HEK293 (cell line): ENCODE results near the gene ONECUT1.

Experiments used
- CTCF ChIA-PET: fragments of 350-600 bp; formaldehyde crosslinking; extraction: SDS; loops from one replicate; lab custom pipeline; 2021; ENCODE audit warnings: antibody characterized with exemption; lab: Yijun Ruan, JAX
- POLR2A ChIA-PET: fragments of 300-600 bp; formaldehyde crosslinking; extraction: SDS; loops from one replicate; lab custom pipeline; 2020; ENCODE audit warnings: antibody characterized with exemption, inconsistent platforms; lab: Yijun Ruan, JAX
- H3K27ac ChIP-seq: fragments of 200-500 bp; sonication (Bioruptor generic); 2 replicates; pipeline ENCODE4 v1.5.1; 2014; ENCODE audit warnings: low read depth, low read length, control low read depth, inconsistent platforms; ENCODE audit errors: extremely low read depth
- H3K36me3 ChIP-seq, 2 experiments: fragments of 200-500 bp in 1 of 2; sonication (Bioruptor generic) in 1 of 2; 1 replicate in 1 of 2; 2 replicates in 1 of 2; pipeline ENCODE4 v1.5.1; 2014 to 2017; ENCODE audit warnings: inconsistent platforms in 2 of 2, low read length in 2 of 2; ENCODE audit not compliant: control insufficient read depth in 2 of 2, insufficient read depth in 1 of 2
- H3K4me1 ChIP-seq: fragments of 200-500 bp; sonication (Bioruptor generic); 2 replicates; pipeline ENCODE4 v1.5.1; 2014; ENCODE audit warnings: mild to moderate bottlenecking, low read length, inconsistent platforms; ENCODE audit not compliant: control insufficient read depth, insufficient read depth
- H3K4me3 ChIP-seq: 2 replicates; pipeline ENCODE4 v1.5.1; 2011; ENCODE audit warnings: low read depth, mild to moderate bottlenecking, control low read depth, low read length, moderate library complexity
- H3K9me3 ChIP-seq: fragments of 200-500 bp; sonication (Bioruptor generic); 2 replicates; pipeline ENCODE4 v1.5.1; 2014; ENCODE audit warnings: low read depth, low read length, inconsistent platforms; ENCODE audit not compliant: control insufficient read depth, insufficient read depth
- BCL11A ChIP-seq: fragments of 450-650 bp; formaldehyde crosslinking; IDR thresholded peaks from 2 replicates; pipeline ENCODE4 v1.5.1; 2016; ENCODE audit warnings: low read depth, missing biosample characterization, missing genetic modification characterization
- IKZF3 ChIP-seq: fragments of 450-650 bp; IDR thresholded peaks from 2 replicates; pipeline ENCODE4 v1.5.0; 2018; ENCODE audit warnings: missing biosample characterization, mild to moderate bottlenecking, missing genetic modification characterization, moderate library complexity
- YY2 ChIP-seq: fragments of 450-650 bp; formaldehyde crosslinking; IDR thresholded peaks from 2 replicates; pipeline ENCODE4 v1.5.1; 2016; ENCODE audit warnings: missing biosample characterization, missing genetic modification characterization
- ZFHX2 ChIP-seq: fragments of 450-650 bp; formaldehyde crosslinking; conservative IDR thresholded peaks from 2 replicates; pipeline ENCODE4 v1.5.1; 2016; ENCODE audit warnings: missing biosample characterization, missing genetic modification characterization
- ZFP41 ChIP-seq: fragments of 450-650 bp; formaldehyde crosslinking; IDR thresholded peaks from 2 replicates; pipeline ENCODE4 v1.5.1; 2016; ENCODE audit warnings: missing biosample characterization, missing genetic modification characterization, borderline replicate concordance
- ZNF112 ChIP-seq: fragments of 450-650 bp; formaldehyde crosslinking; IDR thresholded peaks from 2 replicates; pipeline ENCODE4 v1.5.0; 2017; ENCODE audit warnings: missing biosample characterization, missing genetic modification characterization
- ZNF169 ChIP-seq: fragments of 450-650 bp; formaldehyde crosslinking; IDR thresholded peaks from 2 replicates; pipeline ENCODE4 v1.5.1; 2016; ENCODE audit warnings: missing biosample characterization, missing genetic modification characterization
- ZNF23 ChIP-seq: fragments of 450-650 bp; formaldehyde crosslinking; IDR thresholded peaks from 2 replicates; pipeline ENCODE4 v1.5.1; 2016; ENCODE audit warnings: missing biosample characterization, missing genetic modification characterization, borderline replicate concordance
- ZNF24 ChIP-seq: fragments of 450-650 bp; formaldehyde crosslinking; IDR thresholded peaks from 2 replicates; pipeline ENCODE4 v1.5.1; 2016; ENCODE audit warnings: missing biosample characterization, missing genetic modification characterization
- ZNF274 ChIP-seq, 2 experiments: fragments of 200-500 bp in 1 of 2; fragments of 450-650 bp in 1 of 2; sonication (Bioruptor generic) in 1 of 2; formaldehyde crosslinking in 1 of 2; IDR thresholded peaks; 2 replicates each; pipeline versions ENCODE4 v1.5.1 to v1.6.1; 2014 to 2016; ENCODE audit warnings: borderline replicate concordance in 1 of 2, inconsistent platforms in 1 of 2, low read length in 1 of 2, missing biosample characterization in 1 of 2, missing genetic modification characterization in 1 of 2
- ZNF311 ChIP-seq: fragments of 450-650 bp; formaldehyde crosslinking; IDR thresholded peaks from 2 replicates; pipeline ENCODE4 v1.5.1; 2017; ENCODE audit warnings: missing biosample characterization, missing genetic modification characterization, borderline replicate concordance
- ZNF335 ChIP-seq: fragments of 450-650 bp; formaldehyde crosslinking; conservative IDR thresholded peaks from 2 replicates; pipeline ENCODE4 v1.5.1; 2016; ENCODE audit warnings: missing biosample characterization, missing genetic modification characterization
- ZNF341 ChIP-seq: fragments of 450-650 bp; formaldehyde crosslinking; IDR thresholded peaks from 2 replicates; pipeline ENCODE4; 2016; ENCODE audit warnings: low read depth, missing biosample characterization, missing genetic modification characterization
- ZNF530 ChIP-seq: fragments of 450-650 bp; formaldehyde crosslinking; IDR thresholded peaks from 2 replicates; pipeline ENCODE4 v1.5.1; 2016; ENCODE audit warnings: low read depth, missing biosample characterization, missing genetic modification characterization
- ZNF600 ChIP-seq: fragments of 450-650 bp; formaldehyde crosslinking; IDR thresholded peaks from 2 replicates; pipeline ENCODE4 v1.5.1; 2016; ENCODE audit warnings: missing biosample characterization, missing genetic modification characterization
- ZNF747 ChIP-seq: fragments of 450-650 bp; formaldehyde crosslinking; IDR thresholded peaks from 2 replicates; pipeline ENCODE4 v1.5.1; 2016; ENCODE audit warnings: missing biosample characterization, missing genetic modification characterization
- TF ChIP-seq, protein P1 (sequence below): fragments of 450-650 bp; formaldehyde crosslinking; IDR thresholded peaks from 2 replicates; pipeline ENCODE4 v1.5.1; 2016; ENCODE audit warnings: missing biosample characterization, missing genetic modification characterization
- TF ChIP-seq, protein P2 (sequence below): fragments of 450-650 bp; formaldehyde crosslinking; IDR thresholded peaks from 2 replicates; pipeline ENCODE4 v1.5.1; 2016; ENCODE audit warnings: missing biosample characterization, missing genetic modification characterization, low read depth
- TF ChIP-seq, protein P3 (sequence below): fragments of 450-650 bp; formaldehyde crosslinking; IDR thresholded peaks from 2 replicates; pipeline ENCODE4 v1.5.1; 2017; ENCODE audit warnings: missing biosample characterization, missing genetic modification characterization
- TF ChIP-seq, protein P4 (sequence below): fragments of 450-650 bp; formaldehyde crosslinking; IDR thresholded peaks from 2 replicates; pipeline ENCODE4 v1.5.1; 2016; ENCODE audit warnings: missing biosample characterization, missing genetic modification characterization

ONECUT1 gene

DNA sequence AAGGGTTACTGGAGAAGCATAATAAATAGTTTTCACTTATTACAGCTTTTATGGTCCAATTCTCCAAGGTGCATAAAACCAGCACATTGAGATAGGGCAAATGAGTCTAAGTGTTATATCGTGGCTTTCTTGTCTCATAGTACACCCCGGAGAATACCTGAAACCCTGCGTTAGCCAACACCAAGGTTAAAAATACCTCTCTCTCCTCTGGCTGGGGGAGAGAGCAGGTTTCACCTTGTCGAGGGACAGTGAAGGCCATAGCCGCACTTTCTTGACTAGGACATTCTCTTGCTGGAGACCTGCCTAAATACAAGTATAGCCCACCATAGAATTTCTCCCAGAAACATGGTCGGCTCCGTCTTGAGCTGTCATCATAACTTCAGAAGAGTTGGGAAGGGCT, 59.5 kb downstream of the ONECUT1 start:
- Histone ChIP-seq H3K4me1 (0 out of 2 replicates have a peak, but pooled peaks cover 2% of the 10 kb centered on the region), H3K9me3 (no peaks in the 10 kb centered on the region), H3K27ac (no peak overlapping the region), H3K4me3 (no peak overlapping the region), H3K36me3 (no peaks in the 10 kb centered on the region)
- TF ChIP-seq ZNF747 (tag by site-specific recombination) (no peak), ZNF169 (tag by site-specific recombination) (no peak), ZFP41 (no peak), ZNF112 (tag by site-specific recombination) (no peak), ZNF274 (IDR thresholded peaks at IDR 0.05; ENCODE audit: low read length) (no peak), ZNF274 (tag by site-specific recombination; IDR thresholded peaks at IDR 0.05; ENCODE audit: borderline replicate concordance) (no peak), ZNF24 (tag by site-specific recombination) (no peak), ZNF530 (no peak), BCL11A (tag by site-specific recombination) (no peak), ZNF311 (tag by site-specific recombination) (no peak), ZFHX2 (tag by site-specific recombination) (no peak), ZNF341 (tag by site-specific recombination) (no peak), ZNF335 (tag by site-specific recombination) (no peak), ZNF600 (no peak), ZNF23 (no peak), IKZF3 (no peak)
- TF ChIP-seq, protein P1, sequence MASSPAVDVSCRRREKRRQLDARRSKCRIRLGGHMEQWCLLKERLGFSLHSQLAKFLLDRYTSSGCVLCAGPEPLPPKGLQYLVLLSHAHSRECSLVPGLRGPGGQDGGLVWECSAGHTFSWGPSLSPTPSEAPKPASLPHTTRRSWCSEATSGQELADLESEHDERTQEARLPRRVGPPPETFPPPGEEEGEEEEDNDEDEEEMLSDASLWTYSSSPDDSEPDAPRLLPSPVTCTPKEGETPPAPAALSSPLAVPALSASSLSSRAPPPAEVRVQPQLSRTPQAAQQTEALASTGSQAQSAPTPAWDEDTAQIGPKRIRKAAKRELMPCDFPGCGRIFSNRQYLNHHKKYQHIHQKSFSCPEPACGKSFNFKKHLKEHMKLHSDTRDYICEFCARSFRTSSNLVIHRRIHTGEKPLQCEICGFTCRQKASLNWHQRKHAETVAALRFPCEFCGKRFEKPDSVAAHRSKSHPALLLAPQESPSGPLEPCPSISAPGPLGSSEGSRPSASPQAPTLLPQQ (tag by site-specific recombination): no peak
- TF ChIP-seq, protein P2, sequence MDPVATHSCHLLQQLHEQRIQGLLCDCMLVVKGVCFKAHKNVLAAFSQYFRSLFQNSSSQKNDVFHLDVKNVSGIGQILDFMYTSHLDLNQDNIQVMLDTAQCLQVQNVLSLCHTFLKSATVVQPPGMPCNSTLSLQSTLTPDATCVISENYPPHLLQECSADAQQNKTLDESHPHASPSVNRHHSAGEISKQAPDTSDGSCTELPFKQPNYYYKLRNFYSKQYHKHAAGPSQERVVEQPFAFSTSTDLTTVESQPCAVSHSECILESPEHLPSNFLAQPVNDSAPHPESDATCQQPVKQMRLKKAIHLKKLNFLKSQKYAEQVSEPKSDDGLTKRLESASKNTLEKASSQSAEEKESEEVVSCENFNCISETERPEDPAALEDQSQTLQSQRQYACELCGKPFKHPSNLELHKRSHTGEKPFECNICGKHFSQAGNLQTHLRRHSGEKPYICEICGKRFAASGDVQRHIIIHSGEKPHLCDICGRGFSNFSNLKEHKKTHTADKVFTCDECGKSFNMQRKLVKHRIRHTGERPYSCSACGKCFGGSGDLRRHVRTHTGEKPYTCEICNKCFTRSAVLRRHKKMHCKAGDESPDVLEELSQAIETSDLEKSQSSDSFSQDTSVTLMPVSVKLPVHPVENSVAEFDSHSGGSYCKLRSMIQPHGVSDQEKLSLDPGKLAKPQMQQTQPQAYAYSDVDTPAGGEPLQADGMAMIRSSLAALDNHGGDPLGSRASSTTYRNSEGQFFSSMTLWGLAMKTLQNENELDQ (tag by site-specific recombination): no peak
- TF ChIP-seq, protein P3, sequence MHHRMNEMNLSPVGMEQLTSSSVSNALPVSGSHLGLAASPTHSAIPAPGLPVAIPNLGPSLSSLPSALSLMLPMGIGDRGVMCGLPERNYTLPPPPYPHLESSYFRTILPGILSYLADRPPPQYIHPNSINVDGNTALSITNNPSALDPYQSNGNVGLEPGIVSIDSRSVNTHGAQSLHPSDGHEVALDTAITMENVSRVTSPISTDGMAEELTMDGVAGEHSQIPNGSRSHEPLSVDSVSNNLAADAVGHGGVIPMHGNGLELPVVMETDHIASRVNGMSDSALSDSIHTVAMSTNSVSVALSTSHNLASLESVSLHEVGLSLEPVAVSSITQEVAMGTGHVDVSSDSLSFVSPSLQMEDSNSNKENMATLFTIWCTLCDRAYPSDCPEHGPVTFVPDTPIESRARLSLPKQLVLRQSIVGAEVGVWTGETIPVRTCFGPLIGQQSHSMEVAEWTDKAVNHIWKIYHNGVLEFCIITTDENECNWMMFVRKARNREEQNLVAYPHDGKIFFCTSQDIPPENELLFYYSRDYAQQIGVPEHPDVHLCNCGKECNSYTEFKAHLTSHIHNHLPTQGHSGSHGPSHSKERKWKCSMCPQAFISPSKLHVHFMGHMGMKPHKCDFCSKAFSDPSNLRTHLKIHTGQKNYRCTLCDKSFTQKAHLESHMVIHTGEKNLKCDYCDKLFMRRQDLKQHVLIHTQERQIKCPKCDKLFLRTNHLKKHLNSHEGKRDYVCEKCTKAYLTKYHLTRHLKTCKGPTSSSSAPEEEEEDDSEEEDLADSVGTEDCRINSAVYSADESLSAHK (tag by site-specific recombination): no peak
- POLR2A ChIA-PET: no interaction called here
- CTCF ChIA-PET: interaction anchor here (0.6 to 1.6 kb wide), 3 partner anchors 44 to 474 kb away, joined by 3 to 5 read pairs (median 3); no protein-coding TSS in a partner anchor

DNA sequence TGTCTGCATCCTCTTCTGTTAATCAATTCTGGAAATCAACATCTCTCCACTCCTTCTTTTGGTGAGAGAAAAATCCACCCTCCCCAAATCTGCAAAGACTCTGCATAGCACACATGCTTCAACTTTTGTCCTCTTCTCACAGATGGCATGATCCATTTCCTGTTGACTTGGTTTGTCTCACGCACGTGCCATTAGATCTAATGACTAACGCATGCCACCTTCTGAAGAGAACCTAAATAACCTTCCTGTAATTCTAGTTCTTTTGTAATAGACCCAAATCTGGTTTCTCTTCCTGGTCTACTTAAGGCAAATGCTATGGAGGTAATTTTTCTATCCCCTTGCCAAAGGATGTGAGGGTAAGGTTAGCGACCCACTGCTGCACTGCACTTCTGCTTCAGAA, 60.0 kb downstream of the ONECUT1 start:
- TF ChIP-seq, protein P4, sequence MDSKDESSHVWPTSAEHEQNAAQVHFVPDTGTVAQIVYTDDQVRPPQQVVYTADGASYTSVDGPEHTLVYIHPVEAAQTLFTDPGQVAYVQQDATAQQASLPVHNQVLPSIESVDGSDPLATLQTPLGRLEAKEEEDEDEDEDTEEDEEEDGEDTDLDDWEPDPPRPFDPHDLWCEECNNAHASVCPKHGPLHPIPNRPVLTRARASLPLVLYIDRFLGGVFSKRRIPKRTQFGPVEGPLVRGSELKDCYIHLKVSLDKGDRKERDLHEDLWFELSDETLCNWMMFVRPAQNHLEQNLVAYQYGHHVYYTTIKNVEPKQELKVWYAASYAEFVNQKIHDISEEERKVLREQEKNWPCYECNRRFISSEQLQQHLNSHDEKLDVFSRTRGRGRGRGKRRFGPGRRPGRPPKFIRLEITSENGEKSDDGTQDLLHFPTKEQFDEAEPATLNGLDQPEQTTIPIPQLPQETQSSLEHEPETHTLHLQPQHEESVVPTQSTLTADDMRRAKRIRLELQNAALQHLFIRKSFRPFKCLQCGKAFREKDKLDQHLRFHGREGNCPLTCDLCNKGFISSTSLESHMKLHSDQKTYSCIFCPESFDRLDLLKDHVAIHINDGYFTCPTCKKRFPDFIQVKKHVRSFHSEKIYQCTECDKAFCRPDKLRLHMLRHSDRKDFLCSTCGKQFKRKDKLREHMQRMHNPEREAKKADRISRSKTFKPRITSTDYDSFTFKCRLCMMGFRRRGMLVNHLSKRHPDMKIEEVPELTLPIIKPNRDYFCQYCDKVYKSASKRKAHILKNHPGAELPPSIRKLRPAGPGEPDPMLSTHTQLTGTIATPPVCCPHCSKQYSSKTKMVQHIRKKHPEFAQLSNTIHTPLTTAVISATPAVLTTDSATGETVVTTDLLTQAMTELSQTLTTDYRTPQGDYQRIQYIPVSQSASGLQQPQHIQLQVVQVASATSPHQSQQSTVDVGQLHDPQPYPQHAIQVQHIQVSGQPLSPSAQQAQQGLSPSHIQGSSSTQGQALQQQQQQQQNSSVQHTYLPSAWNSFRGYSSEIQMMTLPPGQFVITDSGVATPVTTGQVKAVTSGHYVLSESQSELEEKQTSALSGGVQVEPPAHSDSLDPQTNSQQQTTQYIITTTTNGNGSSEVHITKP (tag by site-specific recombination): 0 out of 2 replicates have a peak, but pooled peaks have one; percentile 17
- TF ChIP-seq YY2 (tag by site-specific recombination): no peak
- Histone ChIP-seq H3K27ac (no peak overlapping the region), H3K36me3 (no peaks in the 10 kb centered on the region), H3K4me3 (no peak overlapping the region), H3K4me1 (0 out of 2 replicates have a peak, but pooled peaks cover 2% of the 10 kb centered on the region), H3K9me3 (no peaks in the 10 kb centered on the region)
- ChIA-PET CTCF (interaction anchor here (0.6 to 1.6 kb wide), 2 partner anchors 178 to 474 kb away, joined by 3 to 5 read pairs; no protein-coding TSS in a partner anchor), POLR2A (no interaction called here)
